Fibroblast of villous mesenchyme (primary cell): ENCODE results near the gene SLC44A1. TPM values are rescaled to one million over a fixed set of nuclear protein-coding genes. Genes with fewer than 3 reads are reported as not detected.

ENCODE experiments used
- DNase-seq: peaks from one replicate; pipeline ENCODE4 v3.0.0-alpha.2; 2010; ENCODE audit warnings: low read depth
- H3K4me3 ChIP-seq: 2 replicates; pipeline ENCODE4 v1.5.1; 2011; ENCODE audit warnings: low read depth, mild to moderate bottlenecking, low read length
- CTCF ChIP-seq: IDR thresholded peaks from 2 replicates; pipeline ENCODE4 v1.5.1; 2012; ENCODE audit warnings: low read depth, mild to moderate bottlenecking, low read length; ENCODE audit not compliant: insufficient read depth
- total RNA-seq: library from RNA; depleted of rRNA; stranded (reverse); fragments of >200 nt; gene quantifications from 2 replicates; pipeline ENCODE4 v1.2.3, GENCODE V29; 2012

Gene SLC44A1
- total RNA-seq, 1 donor, result 37.1 TPM

- H3K4me3 ChIP-seq, result no peak overlapping the region
- TF ChIP-seq CTCF, result no peak
- peak; percentile 47 for DNase-seq
These were observed 37.4 kb upstream of the SLC44A1 start for GRCh38 chr9:105206821-105207699.

GRCh38 chr9:105216440-105217178, 27.8 kb upstream of the SLC44A1 start:
- TF ChIP-seq CTCF, result no peak
- H3K4me3 ChIP-seq, result no peak overlapping the region
- DNase-seq, result no peak

- no peak for TF ChIP-seq CTCF
- no peak overlapping the region for H3K4me3 ChIP-seq
- no peak for DNase-seq
These were observed 25.8 kb upstream of the SLC44A1 start for GRCh38 chr9:105218673-105219072.

- no peak for TF ChIP-seq CTCF
- no peak overlapping the region for H3K4me3 ChIP-seq
- no peak for DNase-seq
These were observed 25.1 kb upstream of the SLC44A1 start for GRCh38 chr9:105219291-105219805.

GRCh38 chr9:105220451-105220850, 24.0 kb upstream of the SLC44A1 start:
- TF ChIP-seq CTCF, result no peak

GRCh38 chr9:105223544-105224140, 20.8 kb upstream of the SLC44A1 start:
- no peak for TF ChIP-seq CTCF
- DNase-seq, result no peak

More at GRCh38 chr9:105220451-105220850, 24.0 kb upstream of the SLC44A1 start:
- DNase-seq, result no peak
- H3K4me3 ChIP-seq, result no peak overlapping the region

More at GRCh38 chr9:105223544-105224140, 20.8 kb upstream of the SLC44A1 start:
- no peak overlapping the region for H3K4me3 ChIP-seq
